HG02943 (cell line): Measurements from ENCODE around the gene SEL1L3.
"Not testable (repeated sequence)": the region's sequence is repeated elsewhere in the genome, so short reads cannot be mapped to it uniquely, and the experiment has no call there.

Experiments
- ATAC-seq: cut with Tn5 transposase; IDR thresholded peaks from one replicate; pipeline ENCODE4 v1.9.1; 2021; ENCODE audit warnings: mild to moderate bottlenecking, low read depth, moderate library complexity; ENCODE audit not compliant: unreplicated experiment

The SEL1L3 gene

DNA sequence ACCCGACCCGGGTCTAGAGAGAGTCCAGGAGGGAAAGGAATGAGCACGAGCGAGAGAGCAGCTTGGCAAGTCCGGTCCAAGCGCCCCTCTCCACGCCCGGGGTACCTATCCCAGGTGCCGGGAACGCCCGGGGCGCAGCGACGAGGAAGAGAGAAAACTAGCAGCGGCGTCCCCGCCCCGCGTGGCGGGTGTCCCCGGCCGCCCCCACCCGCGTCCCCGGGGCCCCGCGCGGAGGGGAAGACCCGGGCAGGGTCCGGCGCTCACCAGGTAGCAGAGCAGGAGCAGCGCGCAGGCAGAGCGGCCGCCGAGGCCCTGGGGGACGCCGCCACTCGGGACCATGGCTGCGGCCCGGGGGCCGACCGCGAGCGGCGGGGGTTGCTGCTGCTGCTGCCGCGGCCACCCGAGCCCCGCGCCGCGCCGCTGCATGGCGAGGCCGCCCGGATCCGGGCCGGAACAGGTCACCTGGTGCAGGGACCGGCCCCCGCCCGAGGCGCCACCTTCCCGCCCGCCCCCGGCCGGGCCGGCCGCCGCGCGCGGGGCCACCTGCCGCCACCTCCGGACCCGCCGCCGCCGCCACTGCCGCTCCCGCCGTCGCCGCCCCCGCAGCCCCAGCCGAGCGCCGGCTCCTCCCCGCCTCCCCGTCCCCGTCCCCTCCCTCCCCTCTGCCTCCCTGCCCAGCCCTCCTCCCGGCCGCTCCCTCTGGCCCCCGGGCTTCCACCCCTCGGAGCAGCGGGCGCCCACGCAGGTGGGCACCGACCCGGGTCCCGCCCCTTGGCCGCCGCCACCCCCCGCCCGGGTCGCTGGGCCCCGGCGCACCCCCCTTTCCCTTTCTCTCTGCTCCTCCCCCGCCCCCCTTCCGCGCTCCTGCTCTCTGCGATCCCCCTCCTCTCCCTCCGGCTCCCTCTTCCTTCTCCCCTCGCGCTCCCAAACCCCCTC is at the start of gene SEL1L3:
SEL1L3 (minus strand) TSS at position 578 of the 936 bp plus-strand sequence; CDS start at position 426, 152 bp downstream.
- ATAC-seq = no peak

DNA sequence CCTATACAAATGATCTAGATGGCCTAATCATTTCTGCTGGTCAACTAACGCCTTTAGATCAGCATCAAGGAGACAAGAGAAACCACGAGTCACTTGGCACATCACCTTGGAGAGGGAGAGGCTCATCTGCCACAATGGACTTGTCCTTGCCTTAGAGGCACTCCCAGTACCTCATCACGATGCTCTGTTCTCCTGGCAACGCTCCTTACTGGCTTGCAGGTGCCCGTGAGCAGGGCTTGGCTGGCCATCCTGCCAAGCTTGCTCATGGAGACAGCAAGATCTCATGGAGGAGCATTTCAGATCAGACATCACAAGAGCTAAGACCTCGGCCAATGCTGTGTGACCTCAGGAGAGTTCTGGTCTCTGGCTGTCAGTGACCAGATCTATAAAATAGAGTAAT is 48.6 kb upstream of the SEL1L3 start:
- no peak for ATAC-seq

DNA sequence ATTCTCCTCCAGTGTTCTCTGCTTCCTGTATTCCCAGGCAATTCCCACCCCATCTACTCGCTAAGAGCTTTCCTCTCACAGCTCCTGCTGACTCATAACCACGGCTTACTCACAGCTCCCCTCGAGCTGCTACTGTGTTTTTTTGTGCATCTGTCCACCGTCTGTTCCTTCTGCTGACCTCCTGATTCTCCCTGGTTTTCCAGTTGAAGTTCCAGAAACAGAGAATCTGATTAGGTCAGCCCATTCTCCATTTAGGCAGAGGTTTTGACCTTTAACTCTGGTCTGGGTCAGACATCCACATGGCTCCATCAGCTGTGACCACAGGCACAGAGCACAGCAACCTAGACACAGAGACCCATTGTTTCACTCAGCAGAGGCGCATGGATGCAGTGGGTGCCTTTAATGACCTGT is 45.7 kb upstream of the SEL1L3 start:
- no peak for ATAC-seq

DNA sequence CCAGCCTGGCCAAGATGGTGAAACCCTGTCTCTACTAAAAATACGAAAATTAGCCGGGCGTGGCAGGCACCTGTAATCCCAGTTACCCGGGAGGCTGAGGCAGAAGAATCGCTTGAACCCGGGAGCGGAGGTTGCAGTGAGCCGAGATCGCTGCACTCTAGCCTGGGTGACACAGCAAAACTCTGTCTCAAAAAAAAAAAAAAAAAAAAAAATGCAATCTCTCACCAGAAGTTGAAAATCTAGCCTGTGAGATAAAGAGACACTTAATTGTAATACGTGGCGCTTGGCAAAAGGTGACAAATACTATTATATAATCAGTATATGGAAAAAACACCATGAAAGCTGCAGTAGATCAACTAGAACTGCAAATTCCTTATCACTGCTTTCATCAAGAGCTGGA is 43.3 kb upstream of the SEL1L3 start:
- not testable (repeated sequence) for ATAC-seq

DNA sequence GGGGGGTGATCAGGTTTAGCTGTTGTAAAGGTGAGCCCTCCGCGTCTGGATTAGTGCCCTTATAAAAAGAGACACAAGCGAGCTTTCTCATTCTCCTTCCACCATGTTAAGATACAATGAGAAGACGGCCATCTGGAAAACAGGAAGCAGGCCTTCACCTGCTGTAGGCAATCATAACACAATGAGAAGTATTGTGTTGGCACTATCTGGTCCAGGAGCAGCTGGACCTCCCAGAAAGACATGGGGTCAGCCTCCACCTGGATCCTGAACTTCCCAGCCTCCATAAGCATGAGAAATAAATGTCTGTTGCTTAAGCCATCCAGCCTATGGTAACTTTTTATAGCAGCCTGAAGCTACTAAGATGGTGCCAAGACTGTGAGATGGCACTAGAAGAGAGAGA is 42.6 kb upstream of the SEL1L3 start:
- no peak for ATAC-seq

DNA sequence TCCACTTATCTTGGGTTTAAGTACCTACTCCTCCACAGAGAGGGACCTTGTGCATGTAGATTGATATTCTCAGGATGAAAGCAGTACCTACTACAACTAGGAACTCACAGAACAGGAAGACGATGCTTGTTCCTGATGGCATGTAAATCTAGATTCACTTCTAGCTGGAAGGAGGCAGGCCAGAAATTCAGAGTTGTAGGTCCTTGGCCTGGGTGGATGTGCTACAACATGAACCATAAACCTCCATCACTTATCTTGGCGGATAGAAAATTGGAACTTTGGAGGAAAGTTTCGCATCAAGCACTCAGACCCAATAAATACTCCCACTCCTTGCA is 41.9 kb upstream of the SEL1L3 start:
- ATAC-seq = no peak

DNA sequence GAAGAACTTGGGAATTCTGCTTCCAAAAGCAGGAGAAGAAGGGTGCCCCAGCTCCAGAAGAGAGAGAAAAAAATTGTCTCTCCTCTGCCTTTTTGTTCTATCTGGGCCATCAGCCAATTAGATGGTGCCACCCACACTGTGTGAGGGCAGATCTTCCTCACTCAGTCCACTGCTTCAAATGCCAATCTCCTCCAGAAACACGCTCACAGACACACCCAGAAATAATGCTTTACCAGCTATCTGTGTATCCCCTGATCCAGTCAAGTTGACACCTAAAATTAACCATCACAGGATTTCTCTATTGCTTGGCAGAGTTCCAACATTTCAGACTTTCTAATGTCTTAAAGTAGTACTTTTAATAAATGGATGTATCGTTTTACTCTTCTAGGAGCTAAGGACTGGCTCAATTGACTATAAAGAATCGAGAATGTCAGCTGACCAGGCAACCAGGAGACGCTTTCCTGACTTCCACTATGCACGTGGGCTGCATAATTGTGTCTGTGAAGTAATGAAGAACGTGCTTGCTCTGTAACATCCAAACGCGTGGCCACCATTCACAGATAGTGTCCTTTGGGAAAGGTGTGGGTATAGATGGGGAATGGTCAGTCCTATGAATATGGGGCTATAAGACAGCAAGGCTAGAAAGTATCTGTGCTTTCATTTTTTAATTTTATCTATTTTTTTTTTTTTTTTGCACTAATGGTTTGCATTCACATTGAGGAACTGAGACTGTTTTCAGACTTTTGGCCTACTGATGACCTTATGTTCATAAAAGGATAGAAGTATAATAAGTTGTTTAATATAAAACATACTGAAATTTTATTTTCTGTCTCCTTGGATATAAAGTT is 41.3 kb upstream of the SEL1L3 start:
- no peak for ATAC-seq

DNA sequence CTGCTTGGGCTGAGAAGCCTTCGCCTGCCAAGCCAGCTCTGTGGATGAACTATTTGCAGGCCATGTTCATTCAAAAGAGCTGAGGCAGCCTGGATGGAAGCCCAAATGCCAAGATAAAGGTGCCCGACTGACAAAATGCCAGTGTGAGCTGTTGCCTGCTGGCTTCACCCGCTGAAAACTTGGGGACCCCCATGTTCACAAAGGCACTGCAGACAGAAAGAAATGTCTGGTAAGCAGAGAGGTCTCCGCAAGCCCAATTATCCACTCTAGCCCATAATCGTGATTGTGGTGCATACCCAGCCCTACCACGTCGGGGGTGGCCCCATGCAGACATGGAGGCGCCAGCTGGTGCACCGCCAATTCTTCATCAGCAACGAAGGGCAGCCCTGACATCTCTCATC is 38.2 kb upstream of the SEL1L3 start:
- no peak for ATAC-seq

DNA sequence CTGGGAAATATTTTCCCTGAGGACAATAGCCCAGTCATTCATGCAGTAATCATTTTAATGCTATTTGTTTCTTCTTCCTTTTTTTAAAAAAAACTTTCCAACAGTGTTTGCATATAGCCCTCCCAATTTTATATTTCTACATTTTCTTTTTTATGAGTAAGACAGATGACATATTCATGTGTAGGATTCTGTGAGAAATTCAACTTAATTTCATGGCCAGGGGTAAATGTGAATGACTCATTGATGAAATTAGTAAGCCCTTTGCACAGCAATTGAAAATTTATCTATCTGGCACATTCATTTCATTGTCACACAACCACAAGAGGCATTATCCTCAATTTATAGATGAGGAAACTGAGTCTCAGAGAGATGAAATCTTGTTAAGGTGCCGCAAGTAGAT is 37.5 kb upstream of the SEL1L3 start:
- ATAC-seq = no peak

DNA sequence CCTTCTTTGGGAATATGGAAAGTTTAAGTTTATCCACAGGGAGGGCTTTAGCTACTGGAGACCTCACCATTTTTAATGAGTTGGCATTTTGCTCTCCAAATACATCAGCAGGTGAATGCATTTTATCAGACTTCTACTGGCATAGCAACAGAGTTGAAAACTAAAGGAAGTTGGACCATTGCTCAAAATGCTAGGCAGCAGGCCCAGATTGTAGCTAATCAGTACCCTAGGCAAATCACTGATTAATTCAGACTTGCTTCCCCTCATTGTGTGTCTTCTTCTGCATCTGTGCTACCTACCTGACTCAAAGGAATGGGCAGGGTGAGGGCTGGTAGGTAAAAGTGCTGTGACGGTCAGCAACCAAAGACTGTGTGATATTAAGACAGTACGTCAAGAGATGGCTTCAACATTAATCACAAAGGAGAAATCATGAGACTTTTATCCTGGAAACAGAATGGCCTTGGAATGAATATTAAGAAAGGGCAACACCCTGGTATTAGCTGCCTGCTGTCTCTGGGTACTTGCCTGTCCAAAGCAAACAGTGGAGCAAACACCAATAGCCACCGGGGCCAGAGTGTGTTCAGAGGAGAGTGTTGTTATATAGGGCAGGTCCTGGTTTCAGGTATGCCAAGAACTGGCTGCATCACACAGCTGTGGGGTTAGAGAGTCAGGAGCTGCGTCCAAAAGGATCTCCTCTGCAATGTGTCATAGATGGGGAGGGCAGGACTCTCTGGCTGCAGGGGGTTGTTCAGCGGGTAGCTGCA is 34.2 kb upstream of the SEL1L3 start:
- ATAC-seq = no peak

DNA sequence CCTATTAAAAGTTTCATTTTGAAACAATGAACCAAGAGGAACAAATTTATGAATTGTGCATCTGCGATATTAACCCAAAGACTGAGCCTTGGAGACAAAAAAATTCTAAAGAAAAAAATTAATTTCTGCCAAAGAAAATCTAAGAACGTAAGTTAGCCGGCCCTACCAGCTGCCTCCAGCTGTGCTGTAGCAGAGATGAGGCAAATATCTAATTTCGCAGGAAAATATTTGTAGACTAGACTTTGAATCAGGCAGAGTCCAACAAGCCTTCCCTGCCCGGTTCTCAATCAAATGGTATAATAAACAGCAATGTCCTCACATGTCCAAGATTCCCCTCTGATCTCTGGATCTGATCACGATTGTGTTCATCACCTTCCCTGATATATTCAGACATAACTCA is 30.0 kb upstream of the SEL1L3 start:
- ATAC-seq = no peak

DNA sequence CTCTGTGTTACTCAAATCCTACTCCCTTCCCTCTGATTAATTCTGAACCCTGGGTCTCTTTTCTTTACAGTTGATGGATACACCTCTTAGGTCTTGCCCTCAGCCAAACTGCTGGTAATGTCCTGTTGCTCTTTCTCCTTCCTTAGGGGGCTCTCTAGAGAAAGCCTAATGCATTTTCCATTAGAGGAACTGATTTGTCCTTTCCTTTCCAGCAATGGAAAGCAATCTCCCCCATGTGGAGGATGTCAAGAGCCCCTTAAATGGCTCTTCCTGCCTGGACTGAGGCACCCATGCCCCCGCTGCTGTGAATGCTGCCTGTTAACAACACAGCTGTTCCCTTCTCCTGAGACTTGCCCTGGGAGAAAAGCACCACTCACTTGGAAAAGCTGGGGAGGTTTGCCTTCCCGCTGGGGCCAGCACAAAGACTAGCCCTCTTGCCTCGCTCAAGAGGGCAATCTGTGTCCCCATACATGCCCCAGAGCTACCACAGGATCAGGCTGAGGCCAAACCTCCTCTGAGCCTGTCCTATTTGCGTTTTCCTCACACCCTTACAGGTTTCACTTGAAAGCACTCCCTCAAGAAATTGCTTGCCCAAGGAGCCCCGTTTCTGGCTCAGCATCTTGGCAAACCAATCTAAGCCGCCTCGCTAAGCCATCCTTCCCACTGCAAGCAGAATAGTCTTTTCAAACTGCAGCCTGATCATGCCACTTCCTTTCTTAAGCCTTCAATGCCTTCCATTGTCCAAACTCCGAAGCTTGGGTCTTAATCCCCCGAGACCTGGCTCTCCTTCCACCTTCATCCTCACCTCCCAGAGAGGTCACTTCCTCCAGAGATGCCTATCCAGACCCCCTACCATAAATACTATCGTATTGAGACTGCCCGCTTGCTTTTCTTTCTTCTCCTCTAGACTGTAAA is 28.0 kb upstream of the SEL1L3 start:
- ATAC-seq = no peak

DNA sequence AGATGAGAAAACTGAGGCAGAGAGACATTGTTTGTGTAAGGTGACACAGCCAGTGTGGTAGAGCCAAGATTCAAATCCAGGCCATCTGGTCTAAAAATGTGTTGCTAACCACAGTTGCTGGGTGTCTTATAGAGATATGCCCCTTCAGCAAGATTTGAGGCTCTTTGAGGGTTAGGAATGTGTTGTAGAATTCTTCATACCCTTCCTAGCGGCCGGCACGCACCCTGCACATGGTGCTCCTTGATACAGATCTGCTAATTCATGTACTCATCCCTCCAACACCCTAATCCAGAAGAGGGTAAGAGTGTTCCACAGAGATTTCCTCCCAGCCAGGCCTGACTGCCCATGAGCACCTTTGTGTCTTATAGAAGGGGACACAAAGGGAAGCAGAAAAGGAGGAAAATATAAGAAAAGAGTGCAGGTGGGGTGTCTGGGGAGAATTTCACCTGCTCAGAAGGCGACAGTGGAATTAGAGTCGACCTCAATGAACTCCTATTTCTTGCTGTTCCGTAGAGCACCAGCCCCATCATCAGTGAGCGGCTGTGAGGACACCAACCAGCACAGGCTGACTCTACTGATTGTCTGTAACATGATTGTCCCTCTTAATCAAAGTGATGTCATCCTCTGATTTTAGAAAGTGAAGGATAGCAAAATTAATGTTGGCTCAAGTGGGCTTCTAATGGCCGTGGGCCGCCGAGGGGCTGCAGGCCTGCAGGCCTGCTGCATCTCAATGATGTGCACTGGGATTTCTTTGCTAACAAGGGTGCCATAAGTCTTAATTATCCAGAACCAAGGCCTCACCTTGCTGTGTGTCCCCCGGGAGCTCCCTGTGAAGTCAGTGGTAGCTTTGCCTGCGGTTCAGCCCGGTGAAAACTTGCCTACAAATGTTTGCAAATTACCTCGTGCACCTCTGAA is 27.1 kb upstream of the SEL1L3 start:
- ATAC-seq = no peak

DNA sequence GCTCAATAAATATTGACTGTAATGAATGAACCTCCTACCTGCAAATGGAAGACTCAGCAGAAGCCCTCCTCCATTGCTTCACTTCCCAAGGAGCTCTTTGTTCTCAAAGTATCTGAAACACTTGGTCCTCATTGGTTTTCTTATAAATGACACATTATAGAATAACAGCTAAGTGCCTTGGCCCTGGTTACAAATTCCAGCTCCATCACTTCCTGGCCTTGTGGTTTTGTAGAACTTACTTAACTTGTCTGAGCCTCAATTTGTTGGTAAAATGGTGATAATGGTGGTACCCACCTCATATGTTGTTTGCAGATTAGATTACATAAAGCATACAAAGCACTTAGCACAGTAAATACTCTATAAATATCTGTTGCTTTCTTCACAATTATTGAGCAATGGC is 26.0 kb upstream of the SEL1L3 start:
- no peak for ATAC-seq

DNA sequence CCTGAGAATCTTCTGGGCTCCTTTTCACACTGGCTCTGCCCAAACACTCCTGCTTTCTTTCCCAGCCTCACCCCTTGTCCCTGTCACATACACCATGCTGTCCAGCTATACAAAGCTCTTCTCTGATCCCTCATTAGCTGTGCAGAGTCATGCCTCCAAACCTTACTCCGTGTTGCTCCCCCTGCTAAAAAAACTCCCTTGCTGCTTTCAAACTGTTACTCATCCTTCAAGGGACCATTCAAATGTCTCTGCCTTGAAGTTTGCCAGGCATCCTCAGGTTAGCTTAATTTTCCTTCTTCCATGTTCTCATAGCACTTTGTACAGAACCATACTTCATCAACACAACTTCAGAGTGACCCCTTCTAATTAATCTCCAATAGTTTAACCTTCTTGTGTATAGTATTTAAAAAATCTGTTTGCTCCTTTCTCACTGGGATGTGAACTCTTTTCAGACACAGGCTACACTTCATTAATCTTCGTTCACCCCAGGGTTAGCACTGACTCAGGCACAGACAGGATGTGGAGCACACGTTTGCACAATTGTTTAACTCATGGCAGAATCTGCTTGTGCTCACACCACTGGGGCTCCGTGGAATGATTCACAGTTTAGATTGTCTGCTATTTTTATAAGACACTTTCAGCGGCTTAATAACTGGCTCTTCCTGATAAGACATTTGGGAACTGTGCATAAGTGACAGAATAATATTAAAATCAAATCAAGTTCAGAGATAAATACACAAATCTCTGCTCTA is 21.4 kb upstream of the SEL1L3 start:
- ATAC-seq = no peak

DNA sequence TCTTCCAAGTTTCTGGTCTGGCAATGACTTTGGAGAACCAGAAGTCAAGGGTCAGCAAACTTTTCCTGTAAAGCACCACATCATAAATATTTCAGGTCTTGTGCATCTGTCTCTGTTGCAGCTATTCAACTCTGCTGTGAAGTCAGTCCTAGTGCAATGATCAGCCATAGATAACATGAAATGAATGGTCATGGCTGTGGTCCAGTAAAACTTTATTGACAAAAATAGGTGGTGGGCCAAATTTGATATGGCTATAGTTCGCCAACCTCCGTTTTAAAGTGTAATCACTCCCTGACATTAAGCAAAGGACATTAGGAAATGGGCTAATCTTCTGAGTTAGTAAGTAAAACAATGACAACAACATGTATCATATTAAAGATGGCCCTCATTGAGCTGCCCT is 20.8 kb upstream of the SEL1L3 start:
- no peak for ATAC-seq

DNA sequence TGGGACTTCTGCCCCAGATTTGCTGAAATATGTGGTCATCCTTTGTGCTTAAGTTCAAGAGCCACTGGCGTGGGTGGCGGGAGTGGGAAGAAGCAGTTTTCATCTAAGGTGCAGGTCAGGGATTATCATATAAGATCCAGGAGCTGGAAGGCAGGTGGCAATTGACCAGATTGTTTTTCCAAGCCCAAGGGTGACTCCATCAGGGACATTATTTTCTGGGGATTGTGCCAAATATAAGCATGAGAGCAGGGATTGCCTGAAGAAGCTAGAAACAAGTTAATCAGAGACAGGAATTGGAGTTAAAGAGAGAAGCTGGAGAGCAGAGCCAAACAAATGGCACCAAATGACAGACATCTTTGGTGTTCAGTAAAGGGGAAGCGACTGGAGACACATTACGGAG is 19.4 kb upstream of the SEL1L3 start:
- ATAC-seq = no peak

DNA sequence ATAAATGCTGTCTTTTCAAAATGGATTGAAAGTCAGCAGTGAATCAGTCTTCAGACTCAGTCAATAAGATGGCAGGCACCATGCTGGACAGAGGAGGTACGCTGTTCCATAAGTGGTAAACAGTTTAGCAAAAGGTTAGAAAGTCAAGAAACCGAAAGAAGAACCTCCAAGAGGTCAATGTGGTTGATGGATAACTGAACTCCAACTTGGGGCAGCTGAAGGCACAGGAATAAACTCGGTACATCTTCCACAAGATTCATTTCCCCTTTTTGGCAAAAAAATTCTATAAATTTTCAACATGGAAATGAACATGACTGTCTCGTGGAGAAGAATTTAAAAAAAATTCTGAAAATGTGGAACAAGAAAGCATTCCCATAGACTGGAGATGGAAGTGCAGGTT is 18.4 kb upstream of the SEL1L3 start:
- no peak for ATAC-seq
